ENCODE measurements around the gene USH2A. TPM values are rescaled to one million over a fixed set of nuclear protein-coding genes. Genes with fewer than 3 reads are reported as not detected.

USH2A gene
- total RNA-seq, 4 donors from 2014 or later, result under 0.01 to 1.9 (median under 0.01) TPM

DNA sequence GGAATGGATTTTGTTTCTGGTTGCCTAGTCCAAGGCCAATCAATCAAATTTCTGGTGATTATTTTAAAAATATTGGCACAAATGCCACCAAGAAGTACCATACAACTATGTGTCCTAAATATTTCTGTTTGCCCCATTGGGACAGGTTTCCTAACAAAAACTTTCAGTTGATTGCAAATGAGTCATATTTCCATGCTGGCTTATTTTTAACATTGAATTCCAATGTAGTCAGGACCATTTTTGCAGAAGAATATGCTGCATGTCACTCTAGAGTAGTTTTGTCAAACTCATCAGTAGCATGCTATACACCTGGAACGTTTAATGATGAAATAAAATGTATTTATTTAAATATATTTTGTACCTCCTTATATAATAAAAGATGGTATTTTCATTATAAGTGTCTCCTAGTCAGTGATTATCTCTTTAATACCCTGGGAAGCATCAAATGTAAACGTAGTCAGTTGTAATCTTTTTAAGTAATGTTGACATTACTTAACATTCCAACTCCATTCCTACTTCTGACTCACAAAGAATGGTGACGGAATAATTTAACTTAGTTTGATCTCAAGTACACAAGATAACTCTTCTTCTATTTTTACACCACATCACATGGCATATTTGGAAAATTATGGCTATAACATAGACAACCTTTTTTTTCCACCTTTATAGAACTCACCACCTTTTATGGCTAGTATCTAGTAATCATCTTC, 39.0 kb upstream of the USH2A start:
- Histone ChIP-seq H3K9me3 (no peaks in the 10 kb centered on the region), H3K27ac (replicated peaks in 1 of 4) (no peak overlapping the region), H3K4me1 (peaks cover 0 to 14% (median 4%) of the 10 kb centered on the region in 4 donors), H3K36me3 (no peaks in the 10 kb centered on the region), H3K4me3 (no peak overlapping the region), H3K27me3 (no peaks in the 10 kb centered on the region)
- no peak for DNase-seq (ENCODE audit: extremely low spot score)
- 23% methylated on average over 3 of the region's 3 CpGs for WGBS
- intact Hi-C loops (cut with DNase I), result no loop called here
- no peak for TF ChIP-seq EP300 (IDR thresholded peaks at IDR 0.05)
- TF ChIP-seq POLR2A (IDR thresholded peaks at IDR 0.05; ENCODE audit: low read depth), result no peak
- TF ChIP-seq, protein P1, sequence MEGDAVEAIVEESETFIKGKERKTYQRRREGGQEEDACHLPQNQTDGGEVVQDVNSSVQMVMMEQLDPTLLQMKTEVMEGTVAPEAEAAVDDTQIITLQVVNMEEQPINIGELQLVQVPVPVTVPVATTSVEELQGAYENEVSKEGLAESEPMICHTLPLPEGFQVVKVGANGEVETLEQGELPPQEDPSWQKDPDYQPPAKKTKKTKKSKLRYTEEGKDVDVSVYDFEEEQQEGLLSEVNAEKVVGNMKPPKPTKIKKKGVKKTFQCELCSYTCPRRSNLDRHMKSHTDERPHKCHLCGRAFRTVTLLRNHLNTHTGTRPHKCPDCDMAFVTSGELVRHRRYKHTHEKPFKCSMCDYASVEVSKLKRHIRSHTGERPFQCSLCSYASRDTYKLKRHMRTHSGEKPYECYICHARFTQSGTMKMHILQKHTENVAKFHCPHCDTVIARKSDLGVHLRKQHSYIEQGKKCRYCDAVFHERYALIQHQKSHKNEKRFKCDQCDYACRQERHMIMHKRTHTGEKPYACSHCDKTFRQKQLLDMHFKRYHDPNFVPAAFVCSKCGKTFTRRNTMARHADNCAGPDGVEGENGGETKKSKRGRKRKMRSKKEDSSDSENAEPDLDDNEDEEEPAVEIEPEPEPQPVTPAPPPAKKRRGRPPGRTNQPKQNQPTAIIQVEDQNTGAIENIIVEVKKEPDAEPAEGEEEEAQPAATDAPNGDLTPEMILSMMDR (IDR thresholded peaks at IDR 0.05), result no peak
- TF ChIP-seq POLR2AphosphoS5 (IDR thresholded peaks at IDR 0.05), result no peak

DNA sequence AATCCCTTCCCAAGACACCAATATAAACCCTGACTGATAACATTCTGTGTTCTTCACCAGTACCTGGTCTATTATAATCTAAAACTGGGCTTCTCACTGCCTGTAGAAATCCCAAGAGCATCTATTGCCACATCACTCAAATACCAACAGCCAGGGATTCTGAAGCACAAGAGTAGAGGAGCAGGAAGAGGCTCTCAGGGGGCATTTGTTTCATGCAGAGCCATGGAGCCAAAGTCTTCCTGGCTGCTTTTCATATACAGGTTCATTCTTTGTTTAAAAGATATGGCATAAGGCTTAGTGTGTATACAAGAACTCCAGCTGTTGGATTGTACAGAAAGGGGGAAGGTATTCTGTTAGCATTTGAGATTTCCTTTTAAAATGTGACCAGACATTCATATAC, 38.2 kb upstream of the USH2A start:
- Histone ChIP-seq H3K4me3 (no peak overlapping the region), H3K27me3 (no peaks in the 10 kb centered on the region), H3K27ac (replicated peaks in 1 of 4) (no peak overlapping the region), H3K4me1 (peaks cover 0 to 14% (median 4%) of the 10 kb centered on the region in 4 donors), H3K9me3 (no peaks in the 10 kb centered on the region), H3K36me3 (no peaks in the 10 kb centered on the region)
- no peak for TF ChIP-seq EP300 (IDR thresholded peaks at IDR 0.05)
- no peak for TF ChIP-seq POLR2AphosphoS5 (IDR thresholded peaks at IDR 0.05)
- DNase-seq (ENCODE audit: extremely low spot score), result no peak
- intact Hi-C loops (cut with DNase I), result no loop called here

DNA sequence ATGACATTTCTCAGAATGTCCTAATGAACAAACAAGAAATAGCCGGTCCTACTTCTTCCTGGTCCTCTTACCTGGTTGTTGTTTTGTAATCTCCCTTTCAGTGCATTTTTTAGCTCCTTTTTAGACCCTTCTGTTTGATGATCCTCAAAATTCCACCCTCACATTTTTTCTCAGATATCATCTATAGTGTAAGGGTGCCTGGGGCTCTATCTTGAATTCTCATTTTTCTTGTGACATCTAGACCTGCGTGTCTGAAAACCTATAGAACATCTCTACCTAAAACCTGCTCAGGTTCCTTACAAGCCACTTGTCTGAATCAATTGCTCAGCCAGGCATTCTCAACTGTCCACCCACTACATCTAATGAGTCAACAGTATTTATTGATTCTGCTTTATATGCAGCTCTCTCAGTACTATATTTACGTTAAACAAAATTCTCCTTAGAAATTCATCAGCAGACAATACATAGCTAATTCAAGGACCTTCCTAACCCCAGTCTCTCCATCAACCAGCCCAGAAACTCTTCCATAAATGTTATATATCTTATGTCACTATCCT, 36.5 kb upstream of the USH2A start:
- DNase-seq (ENCODE audit: extremely low spot score), result no peak
- Histone ChIP-seq H3K27me3 (no peaks in the 10 kb centered on the region), H3K27ac (replicated peaks in 1 of 4) (no peak overlapping the region), H3K36me3 (no peaks in the 10 kb centered on the region), H3K4me3 (no peak overlapping the region), H3K9me3 (no peaks in the 10 kb centered on the region), H3K4me1 (peaks cover 0 to 14% (median 4%) of the 10 kb centered on the region in 4 donors)
- intact Hi-C loops (cut with DNase I), result no loop called here
- TF ChIP-seq POLR2A (IDR thresholded peaks at IDR 0.05; ENCODE audit: low read depth), result no peak
- no peak for TF ChIP-seq EP300 (IDR thresholded peaks at IDR 0.05)
- TF ChIP-seq, protein P1 (IDR thresholded peaks at IDR 0.05), result no peak
- 87% methylated on average over 3 of the region's 3 CpGs for WGBS

DNA sequence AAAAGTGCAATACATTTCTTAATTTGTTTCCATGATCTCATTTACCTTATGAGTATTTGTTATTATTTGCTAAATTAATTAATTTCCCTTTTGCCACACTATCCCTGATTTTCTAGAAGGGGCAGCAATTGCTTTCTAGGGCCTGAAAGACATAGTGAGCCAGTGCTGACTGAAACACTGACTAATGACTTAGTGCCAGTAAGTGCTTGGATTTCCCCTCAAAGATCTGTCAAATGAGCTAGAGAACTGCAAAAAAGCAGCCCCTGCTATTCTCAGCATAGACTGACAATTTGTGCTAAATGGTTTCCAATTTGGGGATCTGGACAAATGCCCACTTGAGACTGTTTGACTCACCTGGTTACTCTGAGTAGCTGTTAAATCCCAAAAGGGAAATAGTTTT, 35.6 kb upstream of the USH2A start:
- TF ChIP-seq POLR2A (IDR thresholded peaks at IDR 0.05; ENCODE audit: low read depth) (no peak), EP300 (IDR thresholded peaks at IDR 0.05) (no peak)
- TF ChIP-seq, protein P1 (IDR thresholded peaks at IDR 0.05), result no peak
- Histone ChIP-seq H3K4me3 (no peak overlapping the region), H3K27me3 (no peaks in the 10 kb centered on the region), H3K9me3 (no peaks in the 10 kb centered on the region), H3K36me3 (no peaks in the 10 kb centered on the region), H3K27ac (replicated peaks in 1 of 4) (no peak overlapping the region), H3K4me1 (peaks cover 0 to 14% (median 4%) of the 10 kb centered on the region in 4 donors)
- DNase-seq (ENCODE audit: extremely low spot score), result no peak
- intact Hi-C loops (cut with DNase I), result no loop called here

DNA sequence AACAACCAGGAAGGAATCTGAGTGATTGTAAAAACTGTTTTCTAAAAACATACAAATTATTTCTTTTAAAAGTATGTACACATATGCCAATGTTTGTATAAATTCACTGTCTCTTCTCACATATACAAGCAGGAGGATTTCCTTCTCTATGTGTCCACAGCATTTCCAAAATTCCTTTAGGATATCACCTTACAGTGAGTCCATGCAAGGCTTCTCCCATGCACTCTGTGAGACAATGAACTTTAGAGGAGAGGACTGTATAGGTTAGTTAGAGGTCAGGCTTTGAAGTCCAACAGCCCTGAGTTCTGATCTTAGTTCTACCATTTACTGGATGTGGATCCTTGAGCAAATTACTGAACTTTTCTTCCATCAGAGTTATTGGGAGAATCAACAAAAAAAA, 34.1 kb upstream of the USH2A start:
- Histone ChIP-seq H3K36me3 (no peaks in the 10 kb centered on the region), H3K27me3 (no peaks in the 10 kb centered on the region), H3K4me3 (no peak overlapping the region), H3K9me3 (no peaks in the 10 kb centered on the region), H3K27ac (replicated peaks in 1 of 4) (no peak overlapping the region), H3K4me1 (peaks cover 0 to 9% (median 4%) of the 10 kb centered on the region in 4 donors)
- TF ChIP-seq, protein P1 (IDR thresholded peaks at IDR 0.05), result no peak
- TF ChIP-seq EP300 (IDR thresholded peaks at IDR 0.05) (no peak), POLR2A (IDR thresholded peaks at IDR 0.05; ENCODE audit: low read depth) (no peak)
- intact Hi-C loops (cut with DNase I), result no loop called here
- DNase-seq (ENCODE audit: extremely low spot score), result no peak
